Mesenteric fat pad (tissue), 1 donor: Measurements from ENCODE around the gene PLEKHG4. TPM values are rescaled to one million over a fixed set of nuclear protein-coding genes. Genes with fewer than 3 reads are reported as not detected.

Source experiments
- DNase-seq: peaks from one replicate; pipeline ENCODE4 v3.0.0-alpha.2; 2020; ENCODE audit warnings: low spot score
- total RNA-seq: library from RNA; stranded (reverse); fragmentation: NEBNext Ultra II Directional; extraction: Animal tissue kit (Norgen Biotek cat#: 25700); gene quantifications from one replicate; pipeline ENCODE4 v1.2.1, GENCODE V29; 2021
- donor health status: DM: yes; HTN: yes; CAD: no.

Gene PLEKHG4
- total RNA-seq, 1 donor from 2014 or later, result 4.0 TPM

GRCh38 chr16:67259705-67260104 is 19.6 kb upstream of the PLEKHG4 start:
- DNase-seq, result no peak

GRCh38 chr16:67260426-67261063 is 18.8 kb upstream of the PLEKHG4 start:
- no peak for DNase-seq

- no peak for DNase-seq
Measured at GRCh38 chr16:67263201-67263600, 16.1 kb upstream of the PLEKHG4 start.

- no peak for DNase-seq
Measured at GRCh38 chr16:67264277-67264676, 15.1 kb upstream of the PLEKHG4 start.

- no peak for DNase-seq
Measured at GRCh38 chr16:67264866-67265265, 14.5 kb upstream of the PLEKHG4 start.

GRCh38 chr16:67265834-67266233 is 13.5 kb upstream of the PLEKHG4 start:
- no peak for DNase-seq

GRCh38 chr16:67268136-67268579 is 11.2 kb upstream of the PLEKHG4 start:
- DNase-seq, result no peak

- no peak for DNase-seq
Measured at GRCh38 chr16:67269766-67270165, 9.6 kb upstream of the PLEKHG4 start.

GRCh38 chr16:67270931-67271338 is 8.4 kb upstream of the PLEKHG4 start:
- no peak for DNase-seq

GRCh38 chr16:67271446-67271845 is 7.9 kb upstream of the PLEKHG4 start:
- no peak for DNase-seq

GRCh38 chr16:67275321-67275720 is 4.0 kb upstream of the PLEKHG4 start:
- DNase-seq, result no peak

- no peak for DNase-seq
Measured at GRCh38 chr16:67277294-67277998, 1.9 kb upstream of the PLEKHG4 start.

- DNase-seq, result no peak
Measured at GRCh38 chr16:67277999-67278772, 1.1 kb upstream of the PLEKHG4 start.

GRCh38 chr16:67278773-67279295 is 498 bp upstream of the PLEKHG4 start:
- no peak for DNase-seq

GRCh38 chr16:67280090-67281015 is 1.0 kb downstream of the PLEKHG4 start:
- DNase-seq, result no peak

- DNase-seq, result no peak
Measured at GRCh38 chr16:67281536-67282446, 2.5 kb downstream of the PLEKHG4 start.

GRCh38 chr16:67282447-67282805 is 3.1 kb downstream of the PLEKHG4 start:
- DNase-seq, result no peak

GRCh38 chr16:67283039-67283825 is 3.9 kb downstream of the PLEKHG4 start:
- no peak for DNase-seq
